Measurements from ENCODE around the gene ADPGK.

The ADPGK gene

GRCh38 chr15:72787526-72787925 is 4.0 kb upstream of the ADPGK start:
- no peak for DNase-seq

GRCh38 chr15:72786676-72787345 is 3.3 kb upstream of the ADPGK start:
- DNase-seq, result no peak

DNA sequence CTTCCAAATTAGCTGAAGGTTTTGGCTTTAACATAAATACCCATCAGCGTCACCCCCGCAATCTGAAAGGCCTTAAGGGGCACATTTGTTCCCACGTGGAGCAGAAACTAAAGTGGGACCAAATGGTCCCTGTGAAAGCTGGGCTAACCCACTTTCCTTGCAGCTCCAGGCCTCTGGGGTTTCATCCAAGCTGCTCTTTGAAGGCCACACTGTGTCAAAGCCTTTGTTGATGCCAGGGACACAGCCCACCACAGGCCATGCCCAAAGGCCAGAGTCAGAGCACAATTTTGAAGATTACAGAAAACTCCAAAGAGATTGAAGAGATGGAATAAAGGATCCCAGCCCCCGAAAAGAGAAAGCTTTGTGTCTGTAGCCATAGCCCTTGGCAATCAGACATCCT is 2.7 kb upstream of the ADPGK start:
- DNase-seq, result no peak

DNA sequence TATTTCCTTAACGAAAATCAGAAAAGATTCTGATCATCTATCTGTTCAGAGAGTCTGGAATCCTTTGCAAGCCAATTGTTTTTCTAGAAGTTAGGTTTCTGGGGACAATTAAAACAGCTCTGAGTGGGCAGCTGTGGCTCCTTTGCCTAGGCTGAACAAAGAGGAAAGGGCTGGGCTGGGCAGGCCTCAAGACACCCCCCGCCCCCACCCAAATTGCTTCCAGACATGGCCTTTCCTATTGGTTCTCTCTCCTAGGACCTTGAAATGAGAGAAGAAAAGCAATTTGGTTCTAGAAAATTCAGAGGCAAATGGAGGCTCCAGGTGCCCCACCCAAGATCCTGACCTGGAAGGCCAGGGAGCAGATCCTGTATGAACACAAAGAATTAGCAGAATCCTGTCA is 2.3 kb upstream of the ADPGK start:
- no peak for DNase-seq

- no peak for DNase-seq
These were observed 1.9 kb upstream of the ADPGK start for GRCh38 chr15:72785432-72785831.

- no peak for DNase-seq
These were observed 908 bp upstream of the ADPGK start for GRCh38 chr15:72784456-72784876.

DNA sequence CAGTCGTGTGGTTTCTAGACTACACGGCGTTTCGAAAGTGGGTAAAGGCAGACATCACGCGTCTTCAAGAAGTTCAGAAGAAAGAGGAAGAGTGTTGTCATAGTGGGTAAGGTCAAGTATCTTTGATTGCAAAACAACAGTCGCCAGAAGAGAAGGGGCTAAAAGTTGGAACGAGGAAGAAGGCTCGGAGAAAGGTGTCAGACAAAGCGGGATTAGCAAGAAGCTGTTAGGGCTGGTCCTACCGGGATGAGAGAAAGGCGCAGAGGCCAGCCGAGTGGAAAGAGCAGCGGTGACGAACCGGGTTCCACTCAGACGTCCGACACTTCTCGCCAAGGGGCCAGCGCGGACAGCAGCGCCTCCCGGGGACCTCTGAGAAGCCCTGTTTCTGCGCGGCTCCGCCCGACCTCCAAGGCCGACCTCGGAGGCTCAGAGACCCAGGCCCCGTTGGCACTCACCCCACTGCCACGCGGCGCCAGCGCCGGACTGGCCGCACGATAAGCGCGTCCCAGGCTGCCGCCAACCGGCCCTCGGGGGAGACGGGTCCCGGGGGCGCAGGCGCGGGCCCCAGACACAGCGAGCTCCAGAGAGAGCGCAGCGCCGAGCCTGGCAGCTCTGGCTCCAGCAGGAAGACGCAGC is 436 bp downstream of the ADPGK start:
- DNase-seq, result no peak

- no peak for DNase-seq
These were observed 1.1 kb downstream of the ADPGK start for GRCh38 chr15:72782274-72783003.

DNA sequence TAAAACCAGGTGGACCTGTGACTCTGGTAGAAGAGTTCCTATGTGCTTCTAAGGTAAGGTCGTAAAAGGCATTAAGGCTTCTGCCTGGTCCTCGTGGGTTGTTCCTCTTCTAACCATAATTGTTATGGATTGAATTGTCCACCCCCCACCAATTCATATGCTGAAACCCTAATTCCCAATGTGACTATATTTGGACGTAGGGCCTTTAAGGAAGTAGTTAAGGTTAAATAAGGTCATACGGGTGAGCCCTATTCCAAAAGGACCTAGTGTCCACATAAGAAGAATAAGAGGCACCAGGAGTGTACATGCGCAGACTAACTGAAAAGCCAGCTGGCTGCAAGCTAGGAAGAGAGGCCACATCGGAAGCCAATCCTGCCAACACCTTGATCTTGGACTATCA is 1.9 kb downstream of the ADPGK start:
- no peak for DNase-seq

GRCh38 chr15:72778796-72779195 is 4.8 kb downstream of the ADPGK start:
- no peak for DNase-seq

DNA sequence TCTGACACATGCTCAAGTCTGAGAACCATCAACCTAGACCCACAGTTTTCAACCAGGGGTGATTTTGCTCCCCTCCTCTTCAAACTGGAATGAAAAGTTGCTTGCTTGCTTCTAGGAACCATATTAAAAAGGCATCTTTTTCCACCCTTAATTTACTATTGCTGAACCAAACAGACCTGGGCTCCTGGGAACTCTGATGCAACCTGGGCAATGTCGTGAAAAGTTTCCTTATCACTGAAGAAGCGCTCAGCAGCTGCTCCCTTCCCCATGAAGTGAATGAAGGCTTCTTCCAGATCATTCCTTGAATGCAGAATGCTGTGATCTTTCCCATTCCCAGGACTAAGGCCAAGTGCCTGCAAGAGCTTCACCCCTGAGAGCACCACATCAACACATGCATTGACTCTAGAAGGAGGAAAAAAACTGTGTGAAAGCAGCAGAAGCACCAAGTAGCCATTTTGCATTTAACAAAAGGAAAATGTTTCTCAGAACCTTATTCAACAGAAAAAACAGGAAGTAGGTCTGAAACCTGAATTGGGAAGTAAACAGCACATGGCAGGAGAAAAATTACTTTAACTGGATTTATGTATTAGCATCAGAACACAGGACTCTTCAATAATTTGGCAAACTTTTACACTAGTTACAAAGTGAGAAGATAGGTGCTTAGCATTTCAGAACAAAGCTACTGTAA is 8.7 kb downstream of the ADPGK start:
- no peak for DNase-seq

GRCh38 chr15:72771329-72771725 is 12.2 kb downstream of the ADPGK start:
- DNase-seq, result no peak

DNA sequence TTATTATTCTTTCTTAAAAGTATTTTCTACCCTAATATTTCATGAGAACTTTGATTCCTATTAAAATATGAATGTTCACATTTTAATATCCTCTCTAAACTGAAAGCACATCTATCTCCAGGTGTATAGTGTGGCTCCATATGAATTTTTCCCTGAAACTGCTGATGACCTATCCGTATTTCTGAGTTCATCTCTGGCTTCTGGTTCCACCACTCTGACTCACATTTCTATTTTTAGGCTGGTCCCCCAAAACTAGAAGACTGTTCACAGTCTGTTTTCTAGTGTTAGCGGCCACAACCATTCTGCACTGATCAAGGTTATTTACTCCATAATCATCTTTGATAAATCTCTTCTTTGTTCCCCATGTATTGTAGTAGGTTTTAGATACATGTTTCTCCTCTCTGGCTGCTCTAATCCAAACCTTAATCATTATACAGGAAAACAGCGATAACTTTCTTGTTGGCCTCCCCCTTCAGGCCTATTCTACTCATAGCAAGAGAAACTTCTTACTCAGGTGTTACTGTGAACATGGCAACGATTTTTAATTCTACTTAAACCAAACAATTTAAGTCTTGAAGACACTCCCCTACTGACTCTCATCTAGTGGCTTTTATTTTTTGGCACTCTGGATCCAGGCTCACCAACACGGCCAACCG is 12.8 kb downstream of the ADPGK start:
- DNase-seq, result no peak

GRCh38 chr15:72766780-72767179 is 16.8 kb downstream of the ADPGK start:
- DNase-seq, result no peak

- no peak for DNase-seq
These were observed 17.5 kb downstream of the ADPGK start for GRCh38 chr15:72766025-72766424.

DNA sequence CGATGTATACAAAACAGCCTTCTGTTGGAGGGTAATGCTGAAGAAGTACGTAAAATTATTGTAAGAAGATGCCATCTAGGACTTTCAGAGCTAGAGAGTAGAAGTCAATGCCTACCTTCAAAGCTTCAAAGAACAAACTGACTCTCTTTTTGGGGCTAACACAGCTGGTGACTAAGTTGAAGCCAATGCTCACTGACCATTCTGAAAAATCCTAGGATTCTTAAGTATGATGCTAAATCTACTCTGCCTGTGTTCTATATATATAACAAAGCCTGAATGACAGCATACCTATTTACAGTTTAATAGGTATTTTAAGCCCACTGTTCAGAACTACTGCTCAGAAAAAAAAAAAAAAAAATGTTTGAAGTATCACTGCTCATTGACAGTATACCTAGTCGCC is 18.9 kb downstream of the ADPGK start:
- DNase-seq, result no peak

DNA sequence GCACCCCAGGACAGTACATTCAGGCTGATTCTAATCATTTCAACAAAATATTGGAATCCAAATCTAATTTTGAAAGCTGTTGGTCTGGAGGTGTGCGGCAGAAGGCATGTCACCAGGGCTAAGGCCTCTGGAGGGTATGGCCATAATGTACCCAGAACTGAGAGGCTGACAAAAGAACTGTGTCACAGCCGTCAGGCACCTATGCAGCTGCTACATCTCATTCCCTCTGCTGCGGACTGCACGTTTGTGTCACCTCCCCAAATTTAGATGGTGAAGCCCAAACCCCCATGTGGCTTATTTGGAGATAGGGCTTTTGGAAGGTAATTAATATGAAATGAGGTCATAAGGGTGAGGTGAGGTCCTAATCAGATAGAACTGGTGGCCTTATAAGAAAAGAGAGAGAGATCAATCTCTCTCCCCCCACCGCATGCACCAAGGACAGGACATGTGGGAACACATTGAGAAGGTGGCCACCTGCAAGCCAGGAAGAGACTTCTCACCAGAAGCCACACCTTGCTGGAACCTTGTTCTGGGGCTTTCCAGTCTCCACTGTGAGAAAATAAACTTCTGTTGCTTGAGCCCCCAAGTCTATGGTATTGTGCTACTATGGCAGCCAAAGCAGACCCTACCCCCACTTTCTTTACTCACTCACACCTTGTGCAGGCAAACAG is 22.8 kb downstream of the ADPGK start:
- no peak for DNase-seq

- DNase-seq, result no peak
These were observed 25.4 kb downstream of the ADPGK start for GRCh38 chr15:72758182-72758581.

DNA sequence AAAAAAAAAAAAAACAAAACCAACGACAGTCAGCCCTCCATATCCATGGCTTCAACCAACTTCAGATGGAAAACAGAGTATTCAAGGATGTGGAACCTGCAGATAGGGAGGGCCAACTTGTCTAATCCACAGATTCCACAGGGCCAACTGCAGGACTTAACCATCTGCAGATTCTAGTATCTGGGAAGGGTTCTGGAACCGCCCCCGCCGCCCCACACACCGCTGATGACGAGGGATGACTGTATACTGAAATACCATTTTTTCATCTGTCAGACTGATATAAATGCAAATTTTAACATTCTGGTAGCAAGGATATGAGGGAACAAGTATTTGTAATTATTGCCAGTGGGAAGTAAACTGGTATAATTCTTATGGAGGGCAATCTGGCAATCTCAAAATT is 29.5 kb downstream of the ADPGK start:
- no peak for DNase-seq

DNA sequence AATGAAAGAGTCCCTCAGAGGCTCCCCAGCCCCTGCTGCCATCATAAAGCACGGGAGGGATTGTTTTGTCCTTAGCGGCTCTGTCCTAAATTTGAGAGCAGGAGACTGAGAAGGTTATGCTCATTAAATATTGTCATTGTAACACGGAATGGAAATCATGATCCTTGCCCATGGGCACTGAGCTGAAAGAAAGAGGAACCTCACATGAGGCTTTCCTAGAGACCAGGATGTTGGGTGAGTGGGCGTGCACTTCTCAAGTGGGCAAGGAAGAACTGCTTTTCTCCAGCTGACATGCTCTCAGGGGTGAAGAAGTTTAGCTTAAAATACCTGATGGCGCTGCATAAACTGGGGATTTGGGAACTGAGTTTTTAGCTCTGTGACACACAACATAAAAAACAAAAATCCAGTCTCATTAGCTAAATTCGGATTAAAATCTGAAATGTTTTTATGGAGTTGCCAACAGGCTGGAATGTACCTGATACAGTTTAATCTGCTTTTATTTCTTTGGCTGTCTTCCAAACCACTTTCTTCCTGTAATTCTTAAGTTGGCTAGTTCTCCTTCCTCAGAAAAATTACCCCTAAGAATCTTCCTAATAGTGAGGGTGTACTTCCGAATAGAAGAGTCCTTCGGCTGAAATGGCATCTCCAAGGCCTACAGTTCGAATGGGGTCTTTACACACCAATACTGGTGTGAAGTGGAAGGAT is 31.7 kb downstream of the ADPGK start:
- no peak for DNase-seq

GRCh38 chr15:72749700-72750099 is 33.9 kb downstream of the ADPGK start:
- DNase-seq, result no peak

DNA sequence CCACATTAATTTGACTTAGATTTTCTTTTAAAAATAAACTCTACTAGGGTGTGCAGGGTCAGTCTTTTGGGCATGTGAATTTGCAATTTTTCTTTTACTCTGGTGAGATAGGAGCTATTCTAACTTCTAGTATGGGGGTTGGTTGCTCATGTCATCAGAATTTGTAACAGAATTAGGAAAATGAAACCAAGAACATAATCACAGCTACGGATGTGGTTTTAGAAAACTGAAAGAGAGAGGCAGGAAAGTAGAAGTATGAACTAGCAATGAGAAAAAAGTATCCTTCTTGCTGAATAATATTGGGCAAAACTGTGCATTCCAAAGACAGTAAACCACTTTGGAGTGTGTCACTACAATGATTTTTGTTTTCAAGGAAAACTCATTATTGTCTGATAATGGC is 43.3 kb downstream of the ADPGK start:
- no peak for DNase-seq
